Fibroblast of villous mesenchyme (primary cell): ENCODE results near the gene FOXN3. TPM values are rescaled to one million over a fixed set of nuclear protein-coding genes. Genes with fewer than 3 reads are reported as not detected.

Experiments
- DNase-seq: peaks from one replicate; pipeline ENCODE4 v3.0.0-alpha.2; 2010; ENCODE audit warnings: low read depth
- H3K4me3 ChIP-seq: 2 replicates; pipeline ENCODE4 v1.5.1; 2011; ENCODE audit warnings: low read depth, mild to moderate bottlenecking, low read length
- CTCF ChIP-seq: IDR thresholded peaks from 2 replicates; pipeline ENCODE4 v1.5.1; 2012; ENCODE audit warnings: low read depth, mild to moderate bottlenecking, low read length; ENCODE audit not compliant: insufficient read depth
- total RNA-seq: library from RNA; depleted of rRNA; stranded (reverse); fragments of >200 nt; gene quantifications from 2 replicates; pipeline ENCODE4 v1.2.3, GENCODE V29; 2012

The FOXN3 gene
- total RNA-seq, 1 donor, result 33.2 TPM

DNA sequence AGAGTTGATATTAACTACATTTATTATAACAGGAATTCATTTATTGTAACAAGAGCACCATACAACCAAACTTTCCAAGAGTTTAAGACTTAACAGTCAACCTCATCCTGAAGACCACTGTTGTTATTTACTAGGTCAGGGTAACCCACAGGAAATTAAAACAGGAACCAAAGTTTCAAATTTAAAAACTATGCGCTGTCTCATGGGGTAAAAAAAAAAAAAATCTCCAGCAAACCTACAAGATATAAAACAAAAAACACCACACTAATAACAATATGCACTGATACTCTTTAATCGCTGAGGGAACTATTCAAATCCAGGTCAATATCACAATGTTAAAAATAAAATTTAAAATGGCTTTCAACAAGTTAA is 44.5 kb downstream of the FOXN3 start:
- no peak for DNase-seq
- H3K4me3 ChIP-seq, result no peak overlapping the region
- no peak for TF ChIP-seq CTCF

DNA sequence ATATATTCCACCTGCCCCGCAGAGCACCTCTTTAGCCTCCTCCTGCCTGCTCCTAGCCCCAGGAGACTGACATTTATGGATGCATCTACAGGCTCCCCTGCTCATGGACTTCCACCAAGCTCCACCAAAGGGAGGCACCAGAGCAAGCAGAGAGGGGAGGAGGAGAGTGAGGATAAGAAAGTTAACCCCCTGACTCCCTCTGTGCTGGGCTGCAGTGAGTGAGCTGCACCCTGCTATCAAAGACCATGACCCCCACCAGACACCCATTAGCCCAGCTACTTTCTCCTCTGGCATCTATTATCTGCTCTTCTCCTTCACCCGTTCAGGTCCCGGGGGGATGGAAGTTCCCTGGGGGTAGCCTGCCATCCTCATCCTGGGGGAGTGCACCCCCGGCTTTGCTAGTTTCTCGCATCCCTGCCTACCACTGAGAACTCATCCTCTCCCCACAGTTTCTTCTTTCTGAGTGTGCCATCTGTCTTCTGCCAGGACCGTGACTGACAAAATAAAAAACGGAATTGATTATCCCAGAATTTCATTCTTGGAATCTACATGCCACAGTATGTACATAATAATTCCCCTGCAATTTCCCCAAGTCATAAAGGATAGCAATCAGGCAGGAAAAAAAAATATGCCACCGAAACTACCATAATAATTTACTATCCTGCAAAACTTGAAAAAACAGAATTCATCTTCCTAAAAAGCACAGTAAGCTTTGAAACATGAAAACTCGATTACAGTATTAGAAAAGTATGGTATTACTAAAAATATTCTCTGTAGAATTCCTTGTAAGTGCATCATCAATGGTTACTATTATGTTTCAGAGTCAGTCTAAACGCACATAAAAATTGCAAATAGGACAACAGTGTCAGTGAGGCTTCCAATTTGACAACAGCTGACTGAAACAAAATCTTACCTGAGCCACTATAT is 45.2 kb downstream of the FOXN3 start:
- no peak overlapping the region for H3K4me3 ChIP-seq
- no peak for TF ChIP-seq CTCF
- no peak for DNase-seq

DNA sequence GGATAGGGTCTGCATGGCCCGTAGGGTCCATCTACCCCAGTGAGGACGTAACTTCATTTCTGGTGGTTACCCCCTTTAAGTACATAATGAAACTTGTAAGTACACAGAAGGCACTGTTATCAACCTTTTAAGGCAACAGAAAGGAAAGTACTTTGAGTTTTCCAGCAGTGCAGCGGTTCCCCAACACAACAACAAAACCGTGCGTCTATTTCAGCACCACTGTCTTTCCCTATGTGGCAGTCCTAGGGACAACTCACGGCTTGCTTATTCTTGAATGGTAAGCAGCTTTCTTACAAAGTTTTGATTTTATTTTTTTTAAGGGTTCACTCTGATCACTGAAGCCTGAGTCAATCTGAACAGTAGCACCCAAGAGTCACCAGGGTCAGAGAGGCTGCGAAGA is 46.3 kb downstream of the FOXN3 start:
- H3K4me3 ChIP-seq, result no peak overlapping the region
- no peak for DNase-seq
- no peak for TF ChIP-seq CTCF

GRCh38 chr14:89370381-89370780 is 46.7 kb downstream of the FOXN3 start:
- DNase-seq, result no peak
- no peak overlapping the region for H3K4me3 ChIP-seq
- no peak for TF ChIP-seq CTCF

DNA sequence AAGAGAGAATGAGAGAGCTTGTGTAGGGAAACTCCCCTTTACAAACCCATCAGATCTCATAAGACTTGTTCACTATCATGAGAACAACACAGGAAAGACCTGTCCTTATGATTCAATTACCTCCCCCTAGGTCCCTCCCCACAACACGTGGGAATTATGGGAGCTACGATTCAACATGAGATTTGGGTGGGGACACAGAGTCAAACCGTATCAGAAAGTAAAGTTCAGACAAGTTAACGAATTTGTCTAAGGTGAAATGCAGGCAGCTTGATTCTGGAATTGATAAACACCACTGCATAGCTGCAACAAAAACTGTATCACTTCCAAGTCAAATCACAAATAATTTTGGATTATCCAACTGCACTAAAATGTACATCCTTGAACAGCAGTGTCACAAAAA is 47.4 kb downstream of the FOXN3 start:
- no peak for DNase-seq
- no peak for TF ChIP-seq CTCF
- H3K4me3 ChIP-seq, result no peak overlapping the region

GRCh38 chr14:89368490-89369477 is 48.2 kb downstream of the FOXN3 start:
- no peak for TF ChIP-seq CTCF
- no peak overlapping the region for H3K4me3 ChIP-seq
- no peak for DNase-seq
